ENCODE results near the gene NCOA7. TPM values are rescaled to one million over a fixed set of nuclear protein-coding genes. Genes with fewer than 3 reads are reported as not detected.

The NCOA7 gene
- total and polyA plus RNA-seq, 12 donors, result 24.5 to 180 (median 70.8) TPM

- Histone ChIP-seq H3K4me1 (replicated peaks in 1 of 2) (peaks cover 23 to 31% of the 10 kb centered on the region in 2 donors), H3K9me3 (replicated peaks in 1 of 3) (no peaks in the 10 kb centered on the region), H3K27ac (peak overlapping the region in 1 of 5 donors; percentile 46), H3K36me3 (replicated peaks in 1 of 2) (no peaks in the 10 kb centered on the region), H3K4me3 (no peak overlapping the region), H3K27me3 (no peaks in the 10 kb centered on the region)
- no peak for DNase-seq
- WGBS, 4 donors, result 55 to 68% (median 63%) methylated on average over 5 of the region's 5 CpGs
- no peak for TF ChIP-seq CTCF (IDR thresholded peaks at IDR 0.05)
- no peak for TF ChIP-seq POLR2A (IDR thresholded peaks at IDR 0.05)
- intact Hi-C loops (cut with DNase I), result no loop called here
These were observed 149.7 kb downstream of the NCOA7 start for GRCh38 chr6:125940247-125941041.

GRCh38 chr6:125942672-125943527 lies 152.1 kb downstream of the NCOA7 start:
- Histone ChIP-seq H3K27me3 (no peaks in the 10 kb centered on the region), H3K4me1 (replicated peaks in 1 of 2) (peaks cover 29 to 54% of the 10 kb centered on the region in 2 donors), H3K4me3 (no peak overlapping the region), H3K9me3 (replicated peaks in 1 of 3) (no peaks in the 10 kb centered on the region), H3K36me3 (replicated peaks in 1 of 2) (no peaks in the 10 kb centered on the region), H3K27ac (peak overlapping the region in 3 of 5 donors; percentile 18 to 83 (median 73))
- TF ChIP-seq CTCF (IDR thresholded peaks at IDR 0.05), result no peak
- no peak for TF ChIP-seq POLR2A (IDR thresholded peaks at IDR 0.05)
- WGBS, 4 donors, result 83 to 87% (median 85%) methylated on average over 10 of the region's 10 CpGs
- intact Hi-C loops (cut with DNase I), result no loop called here
- peak in 1 of 7 donors; percentile 32 for DNase-seq

GRCh38 chr6:125943528-125944433 lies 153.0 kb downstream of the NCOA7 start:
- intact Hi-C loops (cut with DNase I), result no loop called here
- WGBS, 4 donors, result 64 to 76% (median 72%) methylated on average over 4 of the region's 4 CpGs
- peaks cover 29 to 63% of the 10 kb centered on the region in 2 donors for H3K4me1 ChIP-seq (replicated peaks in 1 of 2)
- DNase-seq, result no peak
- H3K4me3 ChIP-seq, result no peak overlapping the region
- H3K27ac ChIP-seq, result peak overlapping the region in 4 of 5 donors; percentile 49 to 83 (median 77)
- no peaks in the 10 kb centered on the region for H3K36me3 ChIP-seq (replicated peaks in 1 of 2)
- H3K27me3 ChIP-seq, result no peaks in the 10 kb centered on the region
- H3K9me3 ChIP-seq (replicated peaks in 1 of 3), result no peaks in the 10 kb centered on the region
- TF ChIP-seq CTCF (IDR thresholded peaks at IDR 0.05) (no peak), POLR2A (IDR thresholded peaks at IDR 0.05) (no peak)

Measured in adrenal gland (tissue), 12 donors.